ENCODE measurements around the gene LARGE1.

LARGE1 gene

GRCh38 chr22:33920197-33920540, at the start of gene LARGE1:
LARGE1 (minus strand) TSS chr22:33920476.
- peak; percentile 52 for DNase-seq (ENCODE audit: low spot score)

DNA sequence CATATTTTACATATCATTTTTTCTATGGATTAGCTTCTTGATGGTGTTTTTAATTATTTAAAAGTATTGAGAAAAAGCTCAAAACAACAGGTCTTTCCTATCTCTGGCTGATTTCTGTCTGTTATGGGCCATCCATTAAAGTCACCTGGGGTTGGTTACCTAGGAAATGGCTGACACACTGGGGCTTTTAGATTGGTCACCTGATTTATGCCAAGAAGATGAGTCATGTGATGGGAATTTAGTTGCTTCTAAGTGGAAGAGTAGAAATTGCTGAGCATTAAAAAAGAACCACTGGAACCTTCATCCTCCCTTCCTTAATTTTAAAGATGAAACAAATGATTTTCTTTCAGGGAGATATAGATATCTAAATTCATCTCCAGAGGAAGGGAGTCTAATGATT, 48.8 kb upstream of the LARGE1 start:
- DNase-seq (ENCODE audit: low spot score) = peak; percentile 91

DNA sequence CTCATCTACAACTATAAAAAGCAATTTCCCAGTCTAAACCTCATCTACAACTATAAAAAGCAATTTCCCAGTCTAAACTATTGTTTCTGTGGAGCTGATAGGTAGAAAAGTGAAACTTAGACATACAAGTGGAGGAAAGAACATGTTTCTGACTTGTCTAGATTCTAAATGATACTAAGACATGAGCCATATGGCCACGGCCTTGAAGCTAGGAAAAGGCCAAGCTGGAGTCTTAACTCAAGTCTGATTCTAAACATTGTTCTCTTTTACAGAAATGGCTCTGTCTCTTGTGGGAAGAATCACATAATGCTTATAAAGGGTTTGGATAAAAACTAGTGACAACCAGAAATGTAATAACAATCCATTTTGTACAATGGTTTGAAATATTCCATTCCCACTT, 43.8 kb upstream of the LARGE1 start:
- no peak for DNase-seq (ENCODE audit: low spot score)

DNA sequence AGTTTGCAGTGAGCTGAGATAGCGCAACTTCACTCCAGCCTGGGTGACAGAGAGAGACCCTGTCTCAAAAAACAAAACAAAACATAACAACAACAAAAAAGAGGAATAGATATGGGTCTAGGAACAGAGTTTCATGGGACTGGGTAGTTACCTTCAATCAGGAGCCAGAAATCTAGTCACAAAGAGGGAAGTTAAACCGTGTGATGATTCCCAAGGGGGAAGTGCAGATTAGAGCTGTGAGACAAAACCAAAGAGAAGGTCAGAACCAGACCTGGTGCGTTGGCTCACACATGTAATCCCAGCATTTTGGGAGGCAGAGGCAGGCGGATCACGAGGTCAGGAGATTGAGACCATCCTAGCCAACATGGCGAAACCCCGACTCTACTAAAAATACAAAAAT, 42.1 kb upstream of the LARGE1 start:
- DNase-seq (ENCODE audit: low spot score) = no peak

GRCh38 chr22:33958741-33959140, 38.5 kb upstream of the LARGE1 start:
- no peak for DNase-seq (ENCODE audit: low spot score)

- DNase-seq (ENCODE audit: low spot score) = no peak
These were observed 36.8 kb upstream of the LARGE1 start for GRCh38 chr22:33957086-33957485.

DNA sequence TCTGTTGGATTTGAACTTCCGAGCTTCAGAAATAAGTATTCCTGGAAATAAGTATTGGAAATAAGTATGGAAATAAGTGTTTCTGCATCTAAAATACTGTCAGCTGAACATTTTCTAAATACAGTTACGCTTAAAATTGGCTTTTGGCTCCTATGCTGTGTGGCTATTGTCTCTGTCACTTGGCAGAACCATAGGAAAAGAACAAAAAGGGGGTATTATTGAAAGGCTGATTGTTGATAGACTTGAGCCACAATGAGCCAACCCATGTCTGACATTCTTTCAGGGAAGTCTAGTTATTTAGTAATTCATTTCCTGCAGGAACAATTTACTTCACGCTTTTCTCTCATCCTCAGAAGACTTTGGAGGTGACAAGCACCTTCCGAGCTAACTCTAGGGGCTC, 32.5 kb upstream of the LARGE1 start:
- no peak for DNase-seq (ENCODE audit: low spot score)

DNA sequence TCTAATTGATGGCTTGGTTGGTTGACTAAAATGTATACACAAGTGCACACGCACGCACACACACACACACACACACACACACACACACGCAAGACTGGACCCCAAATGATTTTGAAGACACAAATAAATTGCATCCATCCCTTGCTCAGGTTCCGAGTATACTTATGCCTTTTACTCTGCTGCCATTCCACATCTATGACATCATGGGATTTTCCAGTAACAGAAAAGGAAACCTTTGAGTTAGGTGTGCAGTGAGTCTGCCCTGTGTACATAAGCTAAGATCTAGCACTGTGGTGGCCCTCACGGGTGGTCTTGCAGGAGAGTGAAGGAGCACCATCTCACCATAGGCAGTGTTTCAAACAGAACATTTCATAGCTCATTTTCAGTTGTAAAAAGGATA, 20.5 kb upstream of the LARGE1 start:
- DNase-seq (ENCODE audit: low spot score) = peak; percentile 52

GRCh38 chr22:33932997-33933396, 12.7 kb upstream of the LARGE1 start:
- peak; percentile 83 for DNase-seq (ENCODE audit: low spot score)

DNA sequence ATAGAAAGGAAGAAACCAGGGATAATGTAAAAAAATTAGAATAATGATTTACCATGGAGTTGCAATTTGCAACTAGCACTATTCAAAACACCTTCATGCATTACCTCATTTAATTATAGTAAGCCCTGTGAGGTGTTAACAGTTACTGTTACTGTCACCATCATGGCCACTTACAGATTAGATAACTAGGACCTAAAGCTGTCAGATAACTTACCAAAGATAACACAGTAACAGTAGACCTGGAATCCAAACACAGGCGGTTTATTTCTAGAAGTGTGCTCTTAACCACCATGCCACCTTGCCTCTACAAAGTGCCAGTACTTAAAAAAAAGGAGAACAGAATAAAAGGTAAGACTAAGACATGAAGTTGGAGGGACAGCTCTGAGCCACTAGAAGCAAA, 11.1 kb upstream of the LARGE1 start:
- no peak for DNase-seq (ENCODE audit: low spot score)

DNA sequence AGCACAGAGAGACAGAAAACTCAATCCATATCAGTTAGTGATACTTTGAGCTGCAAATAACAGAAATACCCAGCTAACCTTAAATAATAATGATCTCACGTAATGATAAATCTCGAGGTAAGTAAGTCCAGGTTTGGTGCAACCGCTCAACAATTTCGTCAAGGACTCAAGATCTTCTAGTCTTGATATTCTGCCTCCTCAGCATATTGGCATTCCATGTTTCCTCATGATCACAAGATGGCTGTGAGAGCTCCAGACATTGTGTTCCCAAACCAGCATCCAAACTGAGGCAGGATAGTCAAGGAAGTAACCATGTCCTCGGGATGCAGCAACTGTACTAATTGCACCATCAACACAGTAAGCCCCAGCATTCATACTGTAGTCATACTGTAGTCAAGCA, 7.5 kb upstream of the LARGE1 start:
- DNase-seq (ENCODE audit: low spot score) = no peak

DNA sequence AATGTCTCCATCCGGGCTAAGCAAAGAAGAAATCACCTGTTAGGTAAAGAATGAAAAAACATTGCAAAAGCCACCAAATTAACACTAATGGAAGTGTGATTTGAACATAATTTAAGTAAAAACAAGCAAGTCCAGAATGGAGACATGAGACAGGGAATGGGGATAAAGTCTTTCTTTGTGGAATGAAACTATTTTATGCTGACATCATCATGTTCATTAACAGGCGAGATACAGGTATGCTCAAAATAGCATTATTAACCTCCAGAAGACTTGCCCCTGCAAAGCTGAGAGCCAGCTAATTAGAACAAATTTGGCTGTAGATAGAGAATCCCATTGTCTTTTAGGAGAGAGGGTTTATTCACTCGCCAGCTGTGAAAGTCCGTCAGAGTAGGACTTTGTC, 4.9 kb upstream of the LARGE1 start:
- DNase-seq (ENCODE audit: low spot score) = no peak

- peak; percentile 80 for DNase-seq (ENCODE audit: low spot score)
These were observed 3.5 kb upstream of the LARGE1 start for GRCh38 chr22:33923660-33924246.

GRCh38 chr22:33923033-33923432, 2.8 kb upstream of the LARGE1 start:
- DNase-seq (ENCODE audit: low spot score) = peak; percentile 25

- DNase-seq (ENCODE audit: low spot score) = peak; percentile 29
These were observed 2.0 kb upstream of the LARGE1 start for GRCh38 chr22:33922349-33922681.

DNA sequence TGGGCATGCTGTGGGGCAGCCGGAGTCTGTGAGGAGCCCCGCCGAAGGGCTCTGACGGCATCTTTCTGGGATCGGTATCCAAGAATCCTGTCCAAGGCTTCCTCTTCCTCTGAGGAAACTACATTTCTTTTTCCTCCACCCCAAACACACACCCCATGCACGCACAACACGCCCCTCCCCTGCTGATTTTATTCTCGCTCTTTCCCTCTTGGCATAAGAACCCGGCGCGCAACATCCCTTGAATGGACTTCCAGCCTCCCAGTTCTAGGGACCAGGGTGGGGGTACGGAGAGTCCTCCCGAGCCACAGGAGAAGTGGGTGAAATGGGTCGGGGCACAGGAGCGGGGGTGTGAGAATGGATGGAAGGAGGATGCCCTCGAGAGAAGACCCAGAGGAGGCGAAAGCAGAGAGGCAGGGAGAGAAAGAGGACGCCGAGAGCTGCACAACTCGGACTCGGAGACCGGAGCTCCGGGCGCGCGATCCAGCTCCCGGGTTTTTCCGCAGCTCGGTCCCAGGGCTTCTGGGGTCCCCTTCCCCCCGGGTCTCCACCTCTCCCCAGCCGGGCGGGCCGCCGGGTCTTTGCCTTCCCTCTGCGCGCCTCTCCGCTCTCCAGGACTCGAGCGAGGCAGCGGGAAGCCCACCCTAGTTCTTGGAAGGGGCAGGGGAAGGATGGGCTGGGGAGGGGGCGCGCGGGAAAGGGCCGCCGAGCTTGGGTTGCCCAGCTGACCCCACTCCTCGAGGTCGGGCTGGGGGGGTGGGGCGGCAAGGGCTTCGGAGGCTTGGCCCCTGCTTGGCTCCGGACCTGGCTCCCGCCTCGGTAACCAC, 1.5 kb upstream of the LARGE1 start:
- peak; percentile 58 for DNase-seq (ENCODE audit: low spot score)

DNA sequence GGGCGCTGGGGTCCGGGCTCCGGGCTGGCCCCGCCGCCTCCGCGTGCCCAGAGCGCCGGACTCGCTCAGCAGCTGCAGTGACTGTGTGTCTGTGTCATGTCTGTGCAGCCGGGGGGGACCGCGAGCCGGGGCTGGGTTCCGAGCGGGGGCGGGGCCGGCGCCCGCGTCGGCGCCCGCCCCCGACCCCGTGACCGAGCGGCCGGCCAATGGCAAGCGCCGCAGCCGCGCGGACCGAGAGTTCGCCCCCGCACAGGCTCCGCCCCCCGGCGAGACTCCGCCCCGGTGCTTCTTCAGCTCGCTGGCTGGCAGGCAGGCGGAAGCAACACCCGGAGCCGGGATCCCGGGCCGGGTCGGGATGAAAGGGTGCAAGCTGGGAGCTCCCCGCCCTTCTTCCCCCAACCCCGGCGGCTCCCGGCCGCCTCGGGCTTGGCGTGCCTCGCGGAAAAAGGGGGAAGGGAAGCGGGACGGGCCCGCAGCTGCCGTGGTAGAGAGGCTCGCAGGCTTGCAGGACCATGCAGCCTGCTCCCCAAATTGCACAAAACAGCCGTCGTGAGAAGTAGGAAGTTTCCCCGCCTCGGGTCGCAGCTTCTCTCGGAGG, 750 bp upstream of the LARGE1 start:
- DNase-seq (ENCODE audit: low spot score) = peak; percentile 98

GRCh38 chr22:33919391-33920196, 682 bp downstream of the LARGE1 start:
- DNase-seq (ENCODE audit: low spot score) = peak; percentile 63

GRCh38 chr22:33918676-33919365, 1.5 kb downstream of the LARGE1 start:
- DNase-seq (ENCODE audit: low spot score) = no peak

GRCh38 chr22:33917744-33918406, 2.4 kb downstream of the LARGE1 start:
- no peak for DNase-seq (ENCODE audit: low spot score)

- DNase-seq (ENCODE audit: low spot score) = no peak
These were observed 5.6 kb downstream of the LARGE1 start for GRCh38 chr22:33914699-33915098.

DNA sequence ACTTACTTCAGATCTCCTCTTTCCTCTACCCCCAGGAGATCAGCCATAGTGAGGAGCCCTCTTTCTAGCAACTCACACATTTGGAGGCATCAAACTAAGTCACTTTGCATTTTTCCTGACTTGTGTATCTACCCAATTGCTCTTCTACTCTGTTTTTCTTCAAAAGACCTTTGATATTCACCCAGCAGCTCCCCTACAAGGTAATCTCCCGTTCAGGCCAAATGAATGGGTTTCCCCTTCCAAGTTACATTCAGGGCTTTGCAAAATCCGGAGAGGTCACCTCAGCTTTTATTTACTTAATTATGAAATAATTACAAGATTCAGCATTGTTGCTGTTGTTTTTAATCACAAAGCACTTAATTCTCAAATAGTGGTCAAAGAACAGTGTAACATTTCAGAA, 6.1 kb downstream of the LARGE1 start:
- no peak for DNase-seq (ENCODE audit: low spot score)

Data from kidney tubule cell (primary cell).